Epithelial cell of proximal tubule (primary cell): ENCODE measurements around the gene PRPF40B. TPM values are rescaled to one million over a fixed set of nuclear protein-coding genes. Genes with fewer than 3 reads are reported as not detected.

ENCODE experiments used
- DNase-seq: peaks from one replicate; pipeline ENCODE4 v3.0.0-alpha.2; 2011; ENCODE audit warnings: low read depth
- H3K4me3 ChIP-seq: 2 replicates; pipeline ENCODE4 v1.5.1; 2011; ENCODE audit warnings: low read depth, mild to moderate bottlenecking, low read length
- CTCF ChIP-seq: conservative IDR thresholded peaks from 2 replicates; pipeline ENCODE4 v1.5.1; 2012; ENCODE audit warnings: low read depth, mild to moderate bottlenecking, low read length
- total RNA-seq: library from RNA; depleted of rRNA; stranded (reverse); fragments of >200 nt; gene quantifications from 2 replicates; pipeline ENCODE4 v1.2.3, GENCODE V29; 2015

PRPF40B gene
- total RNA-seq, 1 donor from 2014 or later: 10.6 TPM

- H3K4me3 ChIP-seq: no peak overlapping the region
- TF ChIP-seq CTCF: no peak
- DNase-seq: no peak
These were observed 11.2 kb upstream of the PRPF40B start for GRCh38 chr12:49612210-49612609.

- no peak for DNase-seq
- H3K4me3 ChIP-seq: no peak overlapping the region
- TF ChIP-seq CTCF: no peak
These were observed 7.6 kb upstream of the PRPF40B start for GRCh38 chr12:49615725-49616124.

GRCh38 chr12:49616533-49617219, 6.7 kb upstream of the PRPF40B start:
- no peak for TF ChIP-seq CTCF
- no peak overlapping the region for H3K4me3 ChIP-seq
- no peak for DNase-seq

GRCh38 chr12:49618576-49618975, 4.8 kb upstream of the PRPF40B start:
- no peak for TF ChIP-seq CTCF
- DNase-seq: no peak
- no peak overlapping the region for H3K4me3 ChIP-seq

- TF ChIP-seq CTCF: no peak
- H3K4me3 ChIP-seq: no peak overlapping the region
- DNase-seq: no peak
These were observed 4.1 kb upstream of the PRPF40B start for GRCh38 chr12:49619286-49619685.

GRCh38 chr12:49621651-49622500, 1.5 kb upstream of the PRPF40B start:
- TF ChIP-seq CTCF: no peak
- DNase-seq: no peak
- peak overlapping the region; percentile 64 for H3K4me3 ChIP-seq
